GM21526 (cell line): ENCODE data around the gene GTPBP6.
"Not testable (repeated sequence)": the region's sequence is repeated elsewhere in the genome, so short reads cannot be mapped to it uniquely, and the experiment has no call there.

Source experiments
- ATAC-seq: cut with Tn5 transposase; IDR thresholded peaks from one replicate; pipeline ENCODE4 v1.9.1; 2021; ENCODE audit warnings: moderate library complexity; ENCODE audit not compliant: unreplicated experiment, low FRiP score

GTPBP6 gene

DNA sequence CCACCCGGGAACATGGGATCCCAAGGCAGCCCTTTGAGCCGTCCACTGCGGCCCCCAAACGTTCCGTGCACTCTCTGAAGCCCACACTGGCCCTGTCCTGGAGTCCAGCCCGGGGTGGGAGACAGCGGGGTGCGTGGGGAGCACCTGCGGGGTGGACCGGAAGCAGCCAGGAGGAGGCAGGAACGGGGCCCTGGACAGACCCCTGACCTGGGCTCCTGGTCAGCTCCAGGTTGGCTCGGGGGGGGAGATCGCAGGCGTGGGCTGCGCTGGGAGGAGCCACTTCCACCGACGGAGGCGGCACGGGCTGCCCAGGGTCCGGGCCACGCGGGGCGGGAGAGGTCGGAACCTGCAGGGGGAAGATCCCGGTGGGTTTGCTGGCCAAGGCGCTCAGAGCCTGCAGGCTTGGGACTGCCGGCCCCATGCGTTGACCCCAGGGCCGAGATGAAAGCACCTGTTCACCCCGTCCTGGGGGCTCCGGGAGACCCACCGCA lies 43.1 kb downstream of the GTPBP6 start:
- no peak for ATAC-seq

DNA sequence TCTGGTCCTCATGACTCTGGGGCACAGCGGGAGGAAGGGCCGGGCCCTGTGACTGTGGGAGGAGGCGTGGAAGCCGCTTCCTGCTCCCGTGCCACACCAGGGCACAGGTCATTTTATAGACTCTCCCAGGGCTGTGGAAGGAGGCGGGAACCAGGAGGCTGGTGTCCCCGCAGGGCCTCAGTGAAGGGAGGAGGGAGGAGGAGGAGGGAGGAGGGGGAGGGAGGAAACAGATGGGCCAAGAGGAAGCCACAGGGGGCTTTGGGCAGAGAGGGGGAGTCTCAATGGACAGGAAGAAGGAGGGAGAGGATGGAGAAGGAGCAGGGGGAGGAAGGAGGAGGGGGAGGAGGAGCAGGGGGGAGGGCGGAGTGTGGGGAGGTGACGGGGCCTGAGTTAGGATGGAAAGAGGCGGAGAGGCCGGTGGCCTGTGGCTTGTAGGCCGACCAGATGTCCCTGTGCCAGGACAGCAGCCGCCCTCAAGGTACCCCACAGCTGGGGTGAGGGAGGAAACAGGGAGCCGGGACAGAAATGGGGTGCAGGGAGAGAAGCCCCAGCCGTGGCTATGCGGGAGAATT lies 43.6 kb downstream of the GTPBP6 start:
- no peak for ATAC-seq

DNA sequence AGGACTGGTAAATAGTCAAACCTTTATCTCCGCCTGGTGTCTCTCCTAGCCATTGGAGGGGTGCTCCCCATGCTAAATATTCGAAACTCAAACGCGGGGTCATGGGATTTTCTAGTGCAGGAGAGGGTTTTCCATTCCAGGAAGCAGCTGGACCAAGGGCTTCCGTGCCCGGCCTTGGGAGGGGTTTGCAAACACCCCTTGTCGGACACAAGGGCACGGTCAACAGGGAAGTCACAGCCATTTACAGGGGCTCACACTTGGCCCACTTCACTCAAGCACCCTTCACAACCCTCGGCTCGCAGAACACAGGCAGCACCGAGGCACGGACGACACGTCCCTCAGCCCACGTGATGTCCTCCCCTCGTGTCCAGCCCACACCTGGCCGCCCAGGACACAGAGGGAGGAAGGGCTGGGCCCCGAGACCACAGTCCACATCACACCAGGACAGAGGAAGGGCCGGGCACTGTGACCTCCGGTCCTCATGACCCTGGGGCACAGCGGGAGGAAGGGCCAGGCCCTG lies 47.7 kb downstream of the GTPBP6 start:
- ATAC-seq: no peak

DNA sequence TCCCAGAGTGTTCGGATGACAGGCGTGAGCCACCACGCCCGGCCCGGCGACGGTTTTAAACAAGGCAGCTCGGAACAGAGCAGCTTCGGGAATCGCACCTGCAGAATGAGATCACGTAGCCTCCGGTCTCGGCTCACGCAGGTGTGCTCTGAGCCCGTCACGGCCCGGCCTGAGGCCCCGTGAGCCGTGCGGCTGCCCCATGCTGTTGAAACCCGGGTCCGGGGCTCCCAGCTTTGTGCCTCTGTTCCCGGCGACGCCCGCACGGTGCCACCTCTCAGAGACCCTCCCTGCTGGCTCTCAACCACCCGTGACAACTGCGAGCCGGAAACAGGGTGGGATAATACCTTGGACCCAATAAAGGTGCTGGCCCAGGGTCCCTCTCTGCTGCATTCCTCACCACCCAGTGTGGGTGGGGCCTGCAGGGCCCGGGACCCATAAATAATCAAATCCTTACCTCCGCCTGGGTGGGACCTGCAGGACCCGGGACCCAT lies 50.8 kb downstream of the GTPBP6 start:
- ATAC-seq: no peak

DNA sequence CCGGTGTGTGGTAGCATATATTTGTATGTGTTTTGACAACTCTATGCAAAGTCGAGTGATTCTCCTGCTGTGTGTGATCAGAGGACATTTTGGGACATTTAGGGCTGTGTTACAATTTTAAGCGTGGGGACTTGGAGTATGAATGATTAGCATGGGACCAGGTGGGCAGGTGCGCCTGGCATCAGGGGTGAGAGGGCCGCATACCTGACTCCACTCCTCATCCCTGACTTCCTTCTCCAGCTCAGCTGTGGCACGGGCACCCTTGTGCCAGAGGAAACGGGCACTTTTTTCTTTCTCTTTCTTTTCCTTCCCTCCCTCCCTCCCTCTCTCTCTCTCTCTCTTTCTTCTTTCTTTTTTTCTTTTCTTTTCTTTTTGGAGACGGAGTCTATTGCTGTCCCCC lies 53.1 kb downstream of the GTPBP6 start:
- ATAC-seq: no peak

DNA sequence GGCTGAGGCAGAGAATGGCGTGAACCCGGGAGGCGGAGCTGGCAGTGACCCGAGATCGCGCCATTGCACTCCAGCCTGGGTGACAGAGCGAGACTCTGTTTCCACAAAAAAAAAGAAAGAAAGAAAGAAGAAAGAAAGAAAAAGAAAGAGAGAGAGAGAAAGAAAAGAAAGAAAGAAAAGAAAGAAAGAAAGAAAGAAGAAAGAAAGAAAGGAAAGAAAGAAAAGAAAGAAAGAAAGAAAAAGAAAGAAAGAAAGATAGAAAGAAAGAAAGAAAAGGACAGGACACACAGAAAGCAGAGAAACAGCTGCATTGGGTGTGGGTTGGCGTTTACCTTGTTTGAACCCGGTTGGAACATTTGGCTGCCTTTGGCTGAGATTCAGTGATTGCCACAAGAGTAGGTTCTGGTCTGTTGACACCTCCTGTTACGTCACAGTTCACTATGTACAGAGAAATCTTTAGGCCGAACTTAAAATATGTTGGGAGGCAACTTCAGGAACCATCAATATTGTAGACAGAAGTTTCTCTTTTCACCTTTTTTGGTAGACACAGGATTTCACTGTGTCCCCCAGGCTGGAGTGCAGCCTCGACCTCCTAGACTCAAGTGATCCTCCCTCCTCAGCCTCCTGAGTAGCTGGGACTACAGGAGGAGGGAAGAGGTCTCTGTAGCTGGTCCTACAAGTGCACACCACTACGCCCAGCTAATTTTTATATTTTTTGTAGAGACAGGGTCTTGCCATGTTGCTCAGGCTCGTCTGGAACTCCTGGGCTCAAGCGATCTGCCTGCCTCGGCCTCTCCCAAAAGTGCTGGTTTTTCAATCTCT lies 53.8 kb downstream of the GTPBP6 start:
- ATAC-seq: no peak

DNA sequence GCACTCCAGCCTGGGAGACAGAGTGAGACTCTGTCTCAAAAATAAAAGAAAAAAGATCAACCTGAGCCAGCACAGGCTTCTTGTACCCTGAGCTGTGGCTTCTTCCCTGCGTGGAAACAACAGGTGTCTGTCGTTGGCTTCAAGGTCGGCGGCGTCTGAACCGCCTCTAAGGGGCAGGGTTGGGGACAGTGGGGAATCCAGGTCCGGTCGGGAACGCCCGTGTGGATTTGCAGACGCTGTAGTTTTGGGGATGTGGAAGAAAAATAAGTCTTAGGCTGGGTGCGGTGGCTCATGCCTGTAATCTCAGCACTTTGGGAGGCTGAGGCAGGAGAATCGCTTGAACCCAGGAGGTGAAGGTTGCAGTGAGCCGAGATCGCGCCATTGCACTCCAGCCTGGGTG lies 54.6 kb downstream of the GTPBP6 start:
- ATAC-seq: not testable (repeated sequence)

DNA sequence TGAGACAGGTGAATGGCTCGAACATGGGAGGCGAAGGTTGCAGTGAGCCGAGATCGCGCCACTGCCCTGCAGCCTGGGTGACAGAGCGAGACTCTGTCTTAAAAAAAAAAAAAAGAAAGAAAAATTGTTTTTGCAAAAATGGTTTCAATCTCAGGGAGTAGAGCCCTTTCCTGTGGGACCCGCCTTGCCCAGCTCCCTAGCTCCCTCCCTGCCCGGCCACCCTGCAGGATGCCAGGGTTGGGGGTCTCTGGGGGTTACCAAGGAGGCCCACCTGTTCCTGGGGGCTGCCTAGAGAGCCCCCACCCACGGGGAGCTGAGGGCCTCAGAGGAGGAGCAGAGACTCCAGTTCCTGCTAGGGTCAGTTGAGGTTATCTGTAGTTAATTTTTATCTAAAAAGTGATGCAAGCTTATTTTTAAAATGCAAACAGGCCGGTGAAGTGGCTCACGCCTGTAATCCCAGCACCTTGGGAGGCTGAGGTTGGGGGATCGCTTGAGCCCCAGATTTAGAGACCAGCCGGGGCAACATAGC lies 56.2 kb downstream of the GTPBP6 start:
- no peak for ATAC-seq

DNA sequence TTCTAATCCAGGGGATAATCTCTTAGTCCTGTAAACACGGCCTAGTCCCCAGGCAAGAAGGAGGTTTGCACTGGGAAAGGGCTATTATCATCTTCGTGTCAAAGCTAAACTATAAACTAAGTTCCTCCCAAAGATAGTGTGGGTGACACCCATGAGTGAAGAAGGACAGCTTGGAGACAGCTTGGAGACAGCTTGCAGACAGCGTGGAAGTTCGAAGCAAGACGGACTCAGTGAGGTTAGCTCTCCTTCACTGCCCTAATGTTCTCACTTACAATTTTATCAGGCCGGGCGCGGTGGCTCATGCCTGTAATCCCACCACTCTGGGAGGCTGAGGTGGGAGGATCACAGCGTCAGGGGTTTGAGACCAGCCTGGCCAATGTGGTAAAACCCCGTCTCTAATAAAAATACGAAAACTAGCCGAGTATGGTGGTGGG lies 56.7 kb downstream of the GTPBP6 start:
- no peak for ATAC-seq

DNA sequence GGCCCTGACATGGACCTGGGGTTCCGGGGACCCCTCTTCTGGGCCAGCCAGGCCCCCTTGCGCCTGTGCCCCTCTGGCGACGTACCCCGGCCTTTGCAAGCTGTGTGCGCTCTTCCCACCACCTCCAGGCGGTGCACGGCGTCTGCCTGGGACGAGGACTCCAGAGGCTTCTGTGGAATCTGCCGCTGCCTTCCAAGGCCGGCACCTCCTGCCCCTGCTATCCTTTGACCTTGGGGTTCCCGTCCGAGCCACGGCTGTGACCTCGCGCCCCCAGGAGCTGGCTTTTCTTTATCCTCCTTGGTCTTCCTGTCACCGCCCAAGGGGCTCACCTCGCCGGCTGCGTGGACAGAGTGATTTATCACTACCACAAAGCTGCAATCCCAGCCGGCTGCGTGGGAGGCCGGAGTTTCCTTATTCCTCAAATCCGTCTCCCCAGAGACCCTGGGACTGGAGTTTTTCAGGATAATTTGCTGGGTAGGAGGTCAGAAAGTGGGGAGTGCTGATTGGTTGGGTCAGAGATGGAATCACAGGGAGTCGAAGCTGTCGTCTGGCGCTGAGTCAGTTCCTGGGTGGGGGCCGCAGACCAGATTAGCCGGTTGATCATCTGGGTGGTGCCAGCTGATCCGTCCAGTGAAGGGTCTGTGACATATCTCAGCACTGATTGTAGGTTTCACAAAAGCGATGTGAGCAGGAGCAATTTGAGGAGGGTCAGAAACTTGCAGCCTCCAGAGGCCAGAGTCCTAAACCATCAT lies 57.3 kb downstream of the GTPBP6 start:
- ATAC-seq: no peak

DNA sequence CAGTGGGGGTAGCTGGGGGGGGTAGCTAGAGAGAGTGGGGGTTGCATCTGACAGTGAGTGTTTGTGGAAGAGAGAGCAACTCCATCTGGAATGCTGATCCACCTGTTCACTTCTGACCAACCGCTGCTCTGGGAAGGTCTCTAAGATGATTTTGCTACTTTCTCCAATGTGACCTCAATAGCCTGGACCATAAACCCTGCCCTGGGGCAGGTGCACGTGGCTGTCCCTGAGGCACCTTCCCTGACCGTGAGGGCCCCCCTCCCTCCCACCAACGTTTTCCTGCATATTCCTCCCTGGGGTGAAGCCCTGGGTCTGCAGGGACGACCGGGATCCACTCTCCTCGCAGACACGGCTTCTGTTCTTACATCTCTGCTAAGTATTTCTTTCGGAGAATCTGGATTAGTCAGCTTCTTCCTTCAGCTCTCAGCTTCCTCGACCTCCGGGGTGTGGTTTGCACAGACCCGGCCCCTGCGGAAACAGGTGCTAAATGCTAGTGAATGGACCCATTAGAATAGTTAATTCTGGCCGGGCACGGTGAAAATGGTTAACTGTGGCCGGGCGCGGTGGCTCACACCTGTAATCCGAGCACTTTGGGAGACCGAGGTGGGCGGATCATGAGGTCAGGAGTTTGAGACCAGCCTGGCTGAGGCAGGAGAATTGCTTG lies 58.8 kb downstream of the GTPBP6 start:
- no peak for ATAC-seq

DNA sequence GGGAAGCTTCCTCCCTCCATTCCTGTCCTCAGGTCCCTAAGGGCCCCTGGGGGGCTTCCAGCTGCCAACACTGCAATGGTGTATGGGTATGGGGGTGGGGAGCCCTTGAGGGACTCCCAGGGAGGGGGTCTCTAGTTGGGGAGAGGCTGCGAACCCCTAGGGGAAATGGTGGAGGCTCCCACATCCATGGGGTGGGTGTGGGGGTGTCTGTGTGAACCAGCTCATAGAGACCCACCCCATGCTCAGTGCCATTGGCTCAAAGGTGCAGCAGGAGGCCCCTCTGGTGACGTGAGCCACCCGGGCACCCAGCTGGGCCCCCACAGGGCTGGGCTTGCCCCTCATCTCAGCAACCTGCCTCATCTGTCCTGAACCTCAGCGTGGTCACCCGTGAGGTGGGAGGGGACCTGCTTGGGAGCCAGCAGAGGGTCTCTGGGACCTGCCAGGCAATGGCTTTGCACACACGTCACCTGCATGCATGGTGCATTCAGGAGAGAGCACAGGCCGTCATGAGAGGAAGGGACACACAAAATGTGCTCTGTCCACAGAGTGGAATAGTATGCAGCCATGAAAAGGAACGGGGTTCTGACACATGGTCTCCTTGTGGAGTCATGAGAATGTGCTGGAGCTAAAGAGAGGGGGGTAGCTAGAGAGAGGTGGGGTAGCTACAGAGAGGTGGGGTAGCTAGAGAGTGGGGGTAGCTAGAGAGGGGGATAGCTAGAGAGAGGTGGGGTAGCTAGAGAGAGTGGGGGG lies 60.1 kb downstream of the GTPBP6 start:
- no peak for ATAC-seq

DNA sequence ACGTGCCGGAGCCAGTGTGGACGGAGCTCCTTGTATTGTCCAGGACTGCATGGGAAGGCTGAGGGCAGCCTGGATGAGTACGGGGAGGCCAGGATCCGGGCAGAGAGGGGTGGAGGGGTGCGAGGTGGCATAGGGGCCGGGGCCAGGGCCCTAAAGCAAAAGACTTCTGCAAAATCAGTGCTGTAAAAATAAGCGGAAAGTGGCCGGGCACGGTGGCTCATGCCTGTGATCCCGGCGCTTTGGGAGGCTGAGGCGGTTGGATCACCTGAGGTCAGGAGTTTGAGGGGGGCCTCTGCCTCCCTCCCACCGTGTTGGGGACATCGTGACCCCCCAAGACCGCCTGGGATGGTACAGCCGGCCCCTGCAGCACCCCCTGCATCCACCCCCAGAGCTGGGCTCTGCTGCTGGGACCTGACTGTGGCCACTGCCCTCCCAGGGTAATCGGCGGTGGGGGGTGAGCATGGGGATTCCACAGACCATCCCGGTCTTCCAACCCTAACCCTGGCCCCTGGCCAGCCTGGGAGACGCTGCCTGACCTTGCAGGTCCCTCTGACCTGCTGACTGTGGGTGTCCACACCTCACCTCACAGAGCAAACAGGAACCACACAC lies 60.8 kb downstream of the GTPBP6 start:
- no peak for ATAC-seq

DNA sequence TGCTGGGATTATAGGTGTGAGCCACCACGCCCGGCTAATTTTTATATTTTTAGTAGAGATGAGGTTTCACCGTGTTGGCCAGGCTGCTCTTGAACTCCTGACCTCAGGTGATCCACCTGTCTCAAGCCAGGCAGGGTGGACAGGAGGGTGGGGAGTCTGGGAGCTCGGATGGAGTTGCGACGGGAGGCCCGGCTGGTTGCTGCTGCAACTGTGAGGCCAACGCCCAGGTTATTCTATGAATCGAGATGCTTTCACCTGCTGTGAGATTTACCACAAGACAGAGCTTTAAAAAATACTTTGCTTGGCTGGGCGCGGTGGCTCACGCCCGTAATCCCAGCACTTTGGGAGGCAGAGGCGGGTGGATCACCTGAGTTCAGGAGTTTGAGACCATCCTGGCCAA lies 61.5 kb downstream of the GTPBP6 start:
- ATAC-seq: not testable (repeated sequence)

DNA sequence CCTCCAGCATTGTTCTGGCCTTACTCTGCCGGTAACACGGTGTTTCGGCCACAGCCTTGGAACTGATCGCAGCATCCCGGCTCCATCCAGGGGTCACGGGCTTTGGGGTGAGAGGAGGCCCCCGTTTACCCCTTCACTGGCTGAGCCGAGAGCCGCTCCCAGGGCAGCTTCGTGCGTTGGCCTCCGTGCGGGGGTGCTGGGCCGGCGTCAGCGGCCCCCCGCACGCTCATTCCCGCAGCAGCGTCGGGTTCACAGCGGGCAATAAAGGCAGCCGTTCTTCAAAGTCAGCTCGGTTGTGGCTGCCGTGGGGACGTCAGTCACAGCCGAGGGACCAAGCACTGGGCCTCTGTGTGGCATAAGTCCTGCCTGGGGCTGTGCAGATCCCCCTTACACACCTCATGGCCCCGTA lies 62.7 kb downstream of the GTPBP6 start:
- ATAC-seq: no peak
